CD4-positive, alpha-beta T cell treated with Interleukin-2 at 100 ng/mL for 4 hours (primary cell): ENCODE results near the gene OSBPL3.
"Not testable (repeated sequence)": the region's sequence is repeated elsewhere in the genome, so short reads cannot be mapped to it uniquely, and the experiment has no call there.

ENCODE experiments used
- DNase-seq: peaks from one replicate; pipeline ENCODE4 v3.0.0-alpha.2; 2020; ENCODE audit warnings: low spot score

Gene OSBPL3

DNA sequence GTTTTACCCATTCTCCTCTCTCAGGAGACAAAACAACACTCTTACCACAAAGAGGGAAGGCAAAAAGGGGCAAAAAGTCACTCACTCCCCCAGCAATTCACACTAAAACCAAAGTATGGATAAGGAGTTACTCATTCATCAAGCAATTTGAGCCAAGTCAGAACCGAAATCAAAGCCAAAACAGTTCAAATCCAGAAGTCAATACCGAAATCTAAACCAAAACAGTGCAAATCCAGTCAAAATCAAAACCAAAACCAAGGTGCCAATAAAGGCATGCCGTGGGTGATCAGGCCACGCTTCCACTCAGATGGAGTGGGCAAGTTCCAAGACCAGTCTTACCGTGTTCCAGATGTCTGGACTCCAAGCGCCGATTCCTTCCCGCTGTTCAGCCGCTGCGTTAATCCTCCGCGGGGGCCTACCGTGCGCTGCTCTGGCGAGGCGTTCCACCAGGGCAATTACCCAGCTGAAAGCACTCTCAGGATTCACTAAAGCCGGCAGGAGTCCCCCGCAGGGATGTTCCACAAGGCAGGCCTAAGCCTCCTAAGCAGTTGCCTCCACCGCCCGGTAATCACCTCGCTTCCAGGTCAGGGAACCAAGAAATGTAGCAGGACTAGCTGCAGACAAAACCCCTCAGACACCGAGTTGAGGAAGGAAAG is 185.1 kb downstream of the OSBPL3 start:
- DNase-seq, result not testable (repeated sequence)

DNA sequence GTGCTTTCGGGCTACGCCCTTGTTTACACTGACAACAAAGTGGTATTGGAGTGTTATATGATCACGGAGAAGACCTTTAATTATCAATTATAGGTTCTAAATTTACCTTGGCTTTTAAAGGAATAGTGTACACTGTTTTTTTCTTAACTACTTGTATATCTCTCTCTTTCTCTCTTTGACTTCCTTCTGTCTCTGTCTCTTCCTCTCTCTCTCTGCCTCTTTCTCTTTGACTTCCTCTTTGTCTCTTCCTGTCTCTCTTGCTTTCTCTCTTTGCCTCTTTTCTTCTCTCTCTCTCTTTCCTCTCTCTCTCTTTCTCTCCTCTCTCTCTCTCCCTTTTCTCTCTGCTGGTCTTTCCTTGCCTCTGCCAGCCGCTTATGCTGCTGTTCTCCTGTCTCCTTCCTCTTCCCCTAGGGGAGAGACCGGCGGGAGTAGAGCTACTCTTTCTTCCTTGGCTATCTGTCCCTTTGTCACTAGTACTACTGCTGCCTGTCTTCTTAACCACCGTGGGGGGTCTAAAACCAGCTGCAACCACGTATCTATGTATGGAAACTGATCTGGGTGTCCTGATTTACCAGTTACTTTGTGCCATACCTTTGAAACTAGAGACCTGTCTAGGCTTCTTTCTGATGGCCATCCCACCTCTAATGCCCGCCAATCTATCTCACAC is 185.9 kb downstream of the OSBPL3 start:
- DNase-seq, result no peak

DNA sequence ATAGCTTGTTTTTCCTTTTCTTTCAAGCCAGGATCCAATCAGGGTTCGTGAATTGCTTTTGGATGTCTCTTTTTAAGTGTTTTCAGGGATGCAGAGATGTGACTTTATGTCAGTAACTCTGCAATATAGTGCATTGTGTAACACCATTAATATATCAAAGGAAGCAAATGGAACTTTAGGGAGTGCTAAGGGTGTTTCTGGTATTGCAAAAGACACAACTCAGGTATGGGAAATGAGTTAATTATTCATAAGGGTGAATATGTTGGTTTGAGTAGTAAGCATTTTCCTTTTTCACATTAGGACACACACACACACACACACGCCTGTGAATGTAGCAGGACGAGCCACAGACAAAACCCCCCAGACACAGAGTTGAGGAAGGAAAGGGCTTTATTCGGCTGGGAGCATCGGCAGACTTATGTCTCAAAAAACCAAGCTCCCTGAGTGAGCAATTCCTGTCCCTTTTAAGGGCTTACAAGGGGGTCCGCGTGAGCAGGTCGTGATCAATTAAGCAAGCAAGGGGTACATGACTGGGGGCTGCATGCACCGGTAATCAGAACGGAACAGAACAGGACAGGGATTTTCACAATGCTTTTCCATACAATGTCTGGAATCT is 190.9 kb downstream of the OSBPL3 start:
- DNase-seq, result no peak

DNA sequence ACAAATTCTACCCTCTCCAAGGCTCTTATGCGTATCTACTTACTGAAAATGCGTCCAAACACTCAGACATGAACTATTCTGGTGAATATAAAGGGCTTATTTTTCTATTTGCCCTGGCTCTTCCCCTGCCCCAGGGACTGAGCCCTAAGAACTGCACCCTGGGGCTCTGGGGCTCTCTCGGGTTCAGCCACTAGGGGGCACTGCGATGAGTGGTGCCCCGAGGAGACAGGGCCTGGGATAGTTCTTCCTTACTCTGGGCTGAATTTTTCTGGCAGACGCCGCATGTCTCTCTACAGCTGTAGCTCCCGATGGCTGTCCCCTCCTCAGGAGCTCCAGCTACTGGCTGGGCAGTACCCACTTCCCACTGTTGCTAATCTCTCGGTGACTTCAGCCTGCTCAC is 191.9 kb downstream of the OSBPL3 start:
- DNase-seq, result no peak

DNA sequence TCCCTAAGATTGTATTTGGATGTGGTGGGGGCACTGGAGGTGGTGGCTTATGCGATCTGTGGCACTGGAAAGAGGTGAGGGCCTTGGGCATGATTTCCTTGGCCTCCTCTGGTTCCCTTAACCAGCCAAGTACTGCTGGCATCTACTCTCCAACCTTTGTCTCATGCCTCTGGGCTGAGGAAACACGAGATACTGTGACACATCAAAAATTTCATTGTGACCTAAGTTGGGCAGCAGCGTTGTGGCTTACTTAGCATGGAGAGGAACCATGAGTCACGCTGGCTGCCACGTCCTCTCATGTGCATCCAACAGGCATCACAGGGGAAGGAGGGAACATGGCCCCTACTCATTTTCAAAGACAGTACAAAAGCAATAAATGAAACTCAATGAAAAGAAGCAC is 193.0 kb downstream of the OSBPL3 start:
- no peak for DNase-seq

DNA sequence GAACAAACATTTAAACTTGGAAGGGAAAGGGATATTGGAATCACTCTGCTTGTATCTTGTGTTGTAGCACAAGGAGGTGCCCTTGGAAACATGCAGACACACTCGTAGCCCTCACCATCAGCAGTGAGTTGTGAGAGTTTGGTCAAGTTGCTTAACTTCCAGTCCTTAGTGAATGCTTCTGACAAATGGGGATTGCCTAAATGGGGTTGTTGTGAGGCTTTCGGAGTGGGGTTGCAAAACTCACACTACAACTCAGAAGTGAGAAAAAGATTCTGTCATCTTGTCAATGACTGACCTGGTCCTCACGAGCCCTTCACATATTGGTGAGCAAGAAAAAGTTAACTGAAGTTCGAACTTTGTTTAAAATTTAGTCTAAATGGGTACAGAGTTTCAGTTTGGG is 193.7 kb downstream of the OSBPL3 start:
- DNase-seq, result no peak

DNA sequence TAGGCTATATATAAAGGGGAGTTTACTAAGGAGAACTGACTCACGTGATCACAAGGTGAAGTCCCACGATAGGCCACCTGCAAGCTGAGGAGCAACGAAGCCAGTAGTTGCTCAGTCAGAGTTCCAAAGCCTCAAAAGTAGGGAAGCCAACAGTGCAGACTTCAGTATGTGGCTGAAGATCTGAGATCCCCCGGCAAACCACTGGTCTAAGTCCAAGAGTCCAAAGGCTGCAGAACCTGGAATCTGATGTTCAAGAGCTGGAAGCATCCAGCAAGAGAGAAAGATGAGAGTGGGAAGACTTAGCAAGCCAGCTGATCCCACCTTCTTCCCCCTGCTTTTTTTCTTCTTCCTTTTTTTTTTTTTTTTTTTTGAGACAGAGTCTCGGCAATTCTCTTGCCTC is 195.7 kb downstream of the OSBPL3 start:
- DNase-seq, result no peak

DNA sequence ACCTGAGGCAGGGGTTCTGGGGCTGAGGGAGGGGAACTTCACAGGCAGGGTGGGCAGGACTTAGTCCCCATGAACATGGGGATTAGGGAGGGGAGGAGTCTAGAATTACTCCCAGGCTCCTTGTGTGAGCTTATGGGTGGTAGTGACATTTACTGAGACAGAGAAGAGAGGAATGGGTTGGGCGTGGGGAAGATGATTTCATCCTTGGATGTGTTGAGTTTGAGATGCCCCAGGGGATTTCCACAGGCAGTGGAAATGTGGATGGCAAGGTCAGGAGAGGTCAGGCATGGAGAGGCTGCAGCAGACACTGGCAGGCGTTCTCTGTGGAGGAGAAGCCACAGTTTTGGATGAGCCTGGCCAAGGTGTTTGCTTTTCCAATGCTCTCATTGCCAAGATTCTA is 196.3 kb downstream of the OSBPL3 start:
- no peak for DNase-seq

DNA sequence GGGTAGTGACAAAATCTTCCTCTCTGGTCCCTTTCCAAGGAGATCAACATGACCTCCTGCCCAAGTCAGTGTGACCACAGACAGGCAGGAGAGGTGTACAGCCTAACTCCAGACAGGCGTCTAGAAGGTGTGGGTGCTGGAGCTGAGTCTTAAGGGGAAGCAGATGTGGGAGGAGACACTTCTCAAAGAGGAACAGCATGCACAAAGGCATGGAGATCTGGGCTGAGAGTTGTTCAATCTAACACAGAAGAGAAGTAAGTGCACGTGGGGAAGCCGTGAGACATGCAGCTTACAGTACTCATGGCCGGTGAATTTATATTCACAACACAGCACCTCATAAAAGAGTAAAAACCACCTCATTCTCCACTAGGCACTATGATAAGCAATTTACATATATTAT is 198.9 kb downstream of the OSBPL3 start:
- DNase-seq, result no peak

DNA sequence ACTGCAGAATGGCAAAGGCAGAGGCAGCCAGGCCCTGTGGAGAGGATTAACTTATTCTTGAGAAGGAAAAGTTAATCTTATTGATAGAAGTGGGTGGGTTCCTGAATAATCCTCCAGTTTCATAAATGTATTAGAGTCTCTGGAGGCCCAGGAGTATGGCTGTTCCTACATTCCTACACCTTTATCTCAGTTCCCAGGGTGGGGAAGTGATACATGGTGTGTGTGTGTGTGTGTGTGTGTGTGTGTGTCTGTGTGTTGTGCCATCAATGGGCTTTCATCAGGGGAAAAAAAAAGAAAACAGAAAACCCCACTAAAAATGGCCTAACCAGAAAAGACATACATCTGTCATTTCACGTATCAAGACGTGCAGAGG is 200.7 kb downstream of the OSBPL3 start:
- DNase-seq, result no peak

DNA sequence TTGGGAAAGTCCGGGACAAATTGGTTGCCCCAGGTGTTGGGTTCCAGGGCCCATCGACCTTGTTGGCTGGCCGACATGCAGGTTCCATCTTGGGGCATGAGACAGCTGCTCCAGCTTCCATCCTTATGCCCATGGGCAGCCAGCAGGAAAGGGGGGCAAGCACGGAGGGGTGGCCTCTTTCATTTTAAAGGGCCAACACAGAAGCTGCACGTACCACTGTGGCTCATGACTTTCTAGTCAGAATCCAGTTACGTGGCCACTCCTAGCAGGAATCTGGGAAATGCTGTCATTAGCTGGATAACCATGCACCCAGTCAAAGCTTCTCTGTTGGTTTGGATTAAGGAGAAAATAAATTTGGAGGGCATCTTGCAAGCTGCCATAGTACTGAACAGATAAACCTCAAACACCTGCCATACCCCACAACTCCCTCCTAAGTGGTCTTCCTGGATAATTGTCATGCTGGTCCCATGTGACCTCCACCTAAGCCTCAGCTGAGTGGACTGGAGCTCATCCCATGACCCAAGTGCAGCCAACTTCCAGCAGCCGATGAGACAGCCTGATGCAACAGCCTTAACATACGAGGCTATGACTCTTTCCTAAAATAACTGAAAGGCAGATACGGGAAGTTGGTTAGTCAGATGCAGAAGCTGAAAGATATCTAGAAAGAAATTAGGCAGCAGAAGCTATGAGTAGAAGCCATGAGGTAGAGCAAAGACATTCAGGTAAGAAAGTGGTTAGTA is 201.3 kb downstream of the OSBPL3 start:
- no peak for DNase-seq

DNA sequence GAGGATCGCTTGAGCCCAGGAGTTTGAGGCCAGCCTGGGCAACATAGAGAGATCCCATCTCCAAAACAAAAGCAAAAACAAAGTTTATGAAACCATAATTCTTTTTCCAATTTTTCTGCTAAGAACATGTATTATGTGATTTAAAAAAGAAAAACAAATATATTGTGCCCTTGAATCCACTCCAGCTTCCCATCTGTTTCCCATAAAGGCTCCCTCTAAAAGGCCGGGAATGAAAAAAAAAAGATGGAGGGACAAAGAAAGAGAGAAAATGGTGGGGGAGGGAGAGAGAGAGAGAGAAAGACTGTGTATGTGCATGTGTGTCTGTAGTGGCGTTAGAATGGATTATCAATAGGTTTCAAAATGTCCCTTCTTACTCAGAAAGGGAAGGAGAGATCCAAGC is 202.2 kb downstream of the OSBPL3 start:
- DNase-seq, result no peak

DNA sequence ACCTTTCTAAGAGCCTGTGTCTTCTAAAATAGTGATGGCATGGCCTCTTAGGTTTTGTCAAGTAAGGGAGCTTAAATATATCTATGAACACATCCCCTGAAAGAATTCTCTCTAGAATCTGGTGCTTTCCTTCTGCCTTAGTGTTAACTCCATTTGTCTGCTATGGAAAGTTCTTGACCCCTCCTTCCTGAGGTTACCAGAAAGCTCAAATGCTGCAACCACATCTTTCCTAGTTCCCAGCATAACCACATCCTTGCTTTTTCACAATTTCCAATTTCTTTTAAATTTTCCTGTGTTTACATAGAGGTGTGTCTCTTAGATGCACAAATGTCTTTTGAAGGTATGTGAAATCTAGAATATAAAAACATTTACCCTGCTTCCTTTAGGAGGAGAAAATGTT is 206.3 kb downstream of the OSBPL3 start:
- no peak for DNase-seq

DNA sequence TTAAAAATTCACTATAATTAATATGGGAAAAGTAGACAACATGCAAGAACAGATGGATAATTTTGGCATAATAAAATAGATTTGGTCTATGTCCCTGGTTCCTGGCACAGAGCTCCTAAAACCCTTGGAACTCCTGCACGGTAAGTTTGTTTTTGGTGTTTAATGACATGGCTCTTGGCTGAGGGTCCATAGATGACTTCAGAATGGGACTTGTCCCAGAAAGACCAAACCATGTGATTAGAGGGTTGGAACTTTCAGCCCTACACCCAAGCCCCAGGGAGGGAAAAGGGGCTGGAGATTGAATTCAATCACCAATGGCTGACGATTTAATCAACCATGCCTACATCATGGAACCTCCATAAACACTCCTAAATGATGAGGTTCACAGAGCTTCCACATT is 210.1 kb downstream of the OSBPL3 start:
- DNase-seq, result no peak

DNA sequence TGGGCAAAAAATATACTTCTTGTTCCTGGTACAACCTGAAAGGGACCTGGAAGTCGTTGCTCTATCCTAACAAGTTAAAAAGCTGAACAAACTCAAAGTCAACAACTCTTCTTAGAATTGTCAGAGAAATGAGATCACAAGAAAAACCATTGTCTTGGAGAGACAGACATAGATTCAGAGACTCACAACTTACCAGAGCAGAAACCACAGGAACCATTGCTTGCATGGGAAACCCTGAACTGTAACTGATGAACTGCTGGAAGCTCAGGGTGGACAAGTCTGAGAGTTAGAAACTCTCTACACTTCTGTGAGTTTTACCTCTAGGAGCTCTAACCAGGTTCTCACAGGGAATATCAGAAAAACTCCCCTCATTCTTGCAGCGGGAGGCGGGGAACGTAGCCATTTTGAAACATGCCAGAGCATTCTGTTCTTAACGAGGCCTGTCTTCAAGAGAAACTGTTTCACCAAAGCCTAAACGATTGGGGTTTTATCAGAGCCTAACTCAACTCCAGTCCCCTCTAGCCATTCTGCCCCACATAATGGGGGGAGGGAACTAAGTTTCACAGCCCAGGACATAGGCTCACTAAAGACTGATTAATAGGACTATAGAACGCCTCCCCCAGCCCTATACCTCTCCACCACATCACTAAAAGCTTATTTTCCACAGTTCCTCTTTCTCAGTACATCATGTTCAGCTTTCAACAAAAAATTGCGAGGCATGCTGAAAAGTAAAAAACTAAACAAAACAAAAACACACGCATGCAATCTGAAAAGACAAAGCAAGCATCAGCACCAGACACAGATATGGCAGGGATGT is 210.8 kb downstream of the OSBPL3 start:
- no peak for DNase-seq

DNA sequence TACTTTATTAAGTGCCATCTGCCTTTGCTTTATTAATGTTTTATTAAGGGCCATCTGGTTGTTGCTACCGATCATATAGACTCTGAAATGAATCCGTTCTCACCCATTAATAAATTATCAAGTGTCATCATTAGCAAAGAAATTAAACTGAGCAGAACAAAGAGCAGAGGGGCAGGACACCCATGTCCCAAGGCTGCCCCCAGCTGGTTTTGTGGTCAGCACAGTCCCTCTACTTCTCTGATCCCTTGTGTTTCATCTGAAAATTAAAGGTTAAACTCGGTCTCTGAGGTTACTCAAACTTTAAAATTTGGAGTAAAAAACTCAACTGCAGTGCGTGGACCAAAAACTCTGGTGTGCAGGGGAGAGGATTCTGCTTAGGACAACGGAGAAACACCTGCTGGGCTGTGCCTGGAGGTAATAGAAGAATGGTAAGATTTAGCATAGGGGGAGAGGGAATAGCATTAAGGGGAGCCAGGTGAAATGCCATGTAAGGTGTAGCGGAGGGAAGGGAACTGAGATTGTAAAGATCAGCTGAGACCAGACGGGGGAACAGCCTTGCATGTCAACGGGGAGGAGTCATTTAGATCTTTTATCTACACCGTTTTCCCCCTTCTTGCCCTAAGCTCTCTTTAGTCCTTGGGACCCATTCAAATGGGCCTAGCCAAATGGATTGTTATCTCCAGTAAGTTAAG is 212.0 kb downstream of the OSBPL3 start:
- DNase-seq, result no peak

DNA sequence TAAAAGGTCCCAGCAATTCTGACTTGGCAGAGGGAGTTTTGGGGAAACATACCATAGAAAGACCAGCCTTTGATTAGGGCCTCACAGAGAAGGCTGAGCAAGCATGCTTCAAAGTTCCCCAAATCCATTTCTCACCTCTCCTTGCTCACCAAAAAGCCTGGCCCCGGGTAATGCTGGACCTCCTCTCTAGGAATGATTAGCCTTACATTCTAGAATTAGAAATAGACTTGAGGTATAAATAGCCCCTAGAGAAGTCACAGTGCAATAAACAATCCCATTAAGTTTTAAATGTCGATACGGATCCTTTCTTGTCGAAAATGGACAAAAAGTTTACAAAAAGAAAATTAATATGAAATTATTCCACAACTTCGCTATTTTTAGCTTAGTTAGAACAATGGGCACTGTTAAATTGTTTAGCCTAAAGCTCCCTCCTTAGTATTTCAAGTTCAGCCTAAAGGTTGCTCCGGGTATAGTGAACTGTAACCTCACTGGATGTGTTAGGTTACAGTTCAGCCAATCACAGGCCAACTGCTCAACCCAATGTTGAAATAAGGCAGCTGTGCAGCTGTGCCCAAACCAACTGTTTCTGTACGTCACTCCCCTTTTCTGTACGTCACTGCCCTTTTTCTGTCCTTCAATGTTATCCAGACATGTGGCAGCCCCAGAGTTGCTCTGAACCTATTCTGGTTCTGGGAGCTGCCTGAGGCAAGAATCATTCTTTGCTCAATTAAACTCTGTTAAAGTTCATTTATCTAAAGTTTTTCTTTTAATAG is 214.8 kb downstream of the OSBPL3 start:
- DNase-seq, result no peak

DNA sequence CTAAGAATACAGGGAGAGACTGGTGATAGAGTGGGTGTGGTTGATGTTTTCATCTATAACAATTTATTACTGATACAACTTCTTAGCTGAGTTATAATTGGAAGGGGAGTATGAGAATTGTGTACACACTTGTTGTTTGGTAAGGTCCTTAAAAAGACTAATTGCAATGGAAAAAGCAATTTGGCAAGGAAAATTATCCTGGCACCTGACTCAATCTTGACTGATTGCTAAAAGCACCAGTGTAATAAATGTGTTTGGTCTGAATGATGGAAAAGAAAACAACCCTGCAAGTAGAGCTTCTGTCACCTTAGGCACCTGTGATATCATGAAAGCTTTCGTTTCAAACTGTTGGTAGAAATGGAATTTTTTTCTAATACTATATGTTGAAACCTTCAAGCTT is 216.0 kb downstream of the OSBPL3 start:
- DNase-seq, result no peak

DNA sequence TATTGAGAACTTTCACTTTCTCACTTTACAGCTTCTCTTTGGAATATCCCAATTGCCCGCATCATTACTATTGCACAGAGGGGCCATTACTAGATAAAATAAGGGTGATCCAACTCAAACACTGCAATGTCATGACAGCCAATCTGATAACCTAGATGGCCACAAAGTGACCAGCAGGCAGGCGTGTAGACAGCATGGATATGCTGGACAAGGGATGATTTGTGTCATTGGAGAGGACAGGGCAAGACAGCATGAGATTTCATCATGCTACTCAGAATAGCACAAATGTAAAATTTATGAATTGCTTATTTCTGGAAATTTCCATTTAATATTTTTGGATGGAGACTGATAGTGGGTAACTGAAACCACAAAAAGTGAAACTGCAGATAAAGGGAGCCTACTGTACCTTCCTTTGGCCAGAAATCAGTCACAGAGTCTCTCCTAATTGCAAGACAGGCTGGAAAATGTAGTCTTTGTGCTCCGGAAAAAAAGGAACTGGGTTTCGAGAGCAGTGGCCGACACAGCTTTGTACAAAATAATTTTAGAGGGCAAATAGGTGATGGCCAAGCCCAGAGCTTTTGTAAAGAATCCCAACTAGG is 216.6 kb downstream of the OSBPL3 start:
- no peak for DNase-seq

DNA sequence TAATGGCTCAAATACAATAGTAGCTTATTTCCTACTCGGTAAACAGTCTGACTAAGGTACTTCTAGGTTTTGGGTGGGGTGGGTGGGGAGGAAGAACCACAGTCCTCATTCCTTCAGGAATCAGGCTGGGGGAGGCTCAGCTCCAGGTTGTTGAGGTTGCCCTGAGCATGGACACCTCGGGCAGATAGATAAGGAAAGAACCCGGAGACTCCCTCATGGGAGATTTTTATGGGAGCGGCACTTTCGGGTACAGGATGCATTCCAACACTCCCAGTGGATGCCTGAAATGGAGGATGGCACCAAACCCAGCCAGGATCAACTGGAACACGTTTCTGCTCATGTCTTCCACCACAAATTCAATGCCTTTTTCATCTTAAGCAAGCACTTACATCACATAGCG is 217.2 kb downstream of the OSBPL3 start:
- no peak for DNase-seq
